ENCODE measurements around the gene IMP4. TPM values are rescaled to one million over a fixed set of nuclear protein-coding genes. Genes with fewer than 3 reads are reported as not detected.

Gene IMP4
- total and polyA plus RNA-seq, 2 experiments from 2014 or later: 87.8 to 147 TPM

- no peaks in the 10 kb centered on the region for H3K27me3 ChIP-seq (ENCODE audit: insufficient read depth)
- ATAC-seq (no peak), DNase-seq (ENCODE audit: low spot score) (no peak)
- H2AFZ ChIP-seq: no peak overlapping the region
- no peaks in the 10 kb centered on the region for H3K9me2 ChIP-seq (ENCODE audit: insufficient read depth)
- no peaks in the 10 kb centered on the region for H3K36me3 Mint-ChIP-seq (ENCODE audit: low read depth)
- no peaks in the 10 kb centered on the region for H3F3A ChIP-seq (replicated peaks; ENCODE audit: low read depth)
- H3K79me2 ChIP-seq (replicated peaks; ENCODE audit: insufficient read depth): no peaks in the 10 kb centered on the region
- H3K27ac Mint-ChIP-seq: no peak overlapping the region
- H3K27me3 Mint-ChIP-seq (ENCODE audit: insufficient read depth, low read depth, poor library complexity): peaks cover 4% of the 10 kb centered on the region
- no peaks in the 10 kb centered on the region for H3K9me3 Mint-ChIP-seq
- no peak overlapping the region for H3K4me2 ChIP-seq
- H3K4me1 ChIP-seq (ENCODE audit: insufficient read depth): no peaks in the 10 kb centered on the region
- H3K4me1 Mint-ChIP-seq: no peaks in the 10 kb centered on the region
- H3K4me3 Mint-ChIP-seq: no peak overlapping the region
- no peak overlapping the region for H3K4me3 ChIP-seq
- no peaks in the 10 kb centered on the region for H3K36me3 ChIP-seq (ENCODE audit: insufficient read depth)
- H3K27ac ChIP-seq (ENCODE audit: low read depth): no peak overlapping the region
- TF ChIP-seq EZH2 (IDR thresholded peaks at IDR 0.05; ENCODE audit: low read depth, unreplicated experiment) (no peak), EZH2phosphoT487 (IDR thresholded peaks at IDR 0.05; ENCODE audit: unreplicated experiment) (no peak), CTCF (conservative IDR thresholded peaks at IDR 0.05; ENCODE audit: low read depth in 2 of 2) (no peak), JUNB (IDR thresholded peaks at IDR 0.05; ENCODE audit: unreplicated experiment) (no peak), ZNF331 (CRISPR knock-in tag; IDR thresholded peaks at IDR 0.05; ENCODE audit: low read depth) (no peak), ETS1 (IDR thresholded peaks at IDR 0.05) (no peak), REST (IDR thresholded peaks at IDR 0.05; ENCODE audit: unreplicated experiment) (no peak), STAT1 (IDR thresholded peaks at IDR 0.05; ENCODE audit: unreplicated experiment) (no peak), ZNF462 (CRISPR knock-in tag; IDR thresholded peaks at IDR 0.05) (no peak), POLR2AphosphoS5 (IDR thresholded peaks at IDR 0.05; ENCODE audit: low read depth) (no peak), ZNF114 (CRISPR knock-in tag; IDR thresholded peaks at IDR 0.05) (no peak), CREB1 (CRISPR knock-in tag; IDR thresholded peaks at IDR 0.05; ENCODE audit: low read depth) (no peak), NANOG (IDR thresholded peaks at IDR 0.05; ENCODE audit: borderline replicate concordance) (no peak)
- H4K20me1 ChIP-seq (replicated peaks; ENCODE audit: insufficient read depth): no peaks in the 10 kb centered on the region
Measured at GRCh38 chr2:130318906-130319305, 23.8 kb upstream of the IMP4 start.

Data from GM23338 (cell line).